HG03060 (cell line): ENCODE results near the gene CKAP4.
"Not testable (repeated sequence)": the region's sequence is repeated elsewhere in the genome, so short reads cannot be mapped to it uniquely, and the experiment has no call there.

Experiments
- ATAC-seq: cut with Tn5 transposase; IDR thresholded peaks from one replicate; pipeline ENCODE4 v1.9.1; 2021; ENCODE audit warnings: low read depth, moderate number of reproducible peaks; ENCODE audit not compliant: unreplicated experiment

Gene CKAP4, protein sequence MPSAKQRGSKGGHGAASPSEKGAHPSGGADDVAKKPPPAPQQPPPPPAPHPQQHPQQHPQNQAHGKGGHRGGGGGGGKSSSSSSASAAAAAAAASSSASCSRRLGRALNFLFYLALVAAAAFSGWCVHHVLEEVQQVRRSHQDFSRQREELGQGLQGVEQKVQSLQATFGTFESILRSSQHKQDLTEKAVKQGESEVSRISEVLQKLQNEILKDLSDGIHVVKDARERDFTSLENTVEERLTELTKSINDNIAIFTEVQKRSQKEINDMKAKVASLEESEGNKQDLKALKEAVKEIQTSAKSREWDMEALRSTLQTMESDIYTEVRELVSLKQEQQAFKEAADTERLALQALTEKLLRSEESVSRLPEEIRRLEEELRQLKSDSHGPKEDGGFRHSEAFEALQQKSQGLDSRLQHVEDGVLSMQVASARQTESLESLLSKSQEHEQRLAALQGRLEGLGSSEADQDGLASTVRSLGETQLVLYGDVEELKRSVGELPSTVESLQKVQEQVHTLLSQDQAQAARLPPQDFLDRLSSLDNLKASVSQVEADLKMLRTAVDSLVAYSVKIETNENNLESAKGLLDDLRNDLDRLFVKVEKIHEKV

DNA sequence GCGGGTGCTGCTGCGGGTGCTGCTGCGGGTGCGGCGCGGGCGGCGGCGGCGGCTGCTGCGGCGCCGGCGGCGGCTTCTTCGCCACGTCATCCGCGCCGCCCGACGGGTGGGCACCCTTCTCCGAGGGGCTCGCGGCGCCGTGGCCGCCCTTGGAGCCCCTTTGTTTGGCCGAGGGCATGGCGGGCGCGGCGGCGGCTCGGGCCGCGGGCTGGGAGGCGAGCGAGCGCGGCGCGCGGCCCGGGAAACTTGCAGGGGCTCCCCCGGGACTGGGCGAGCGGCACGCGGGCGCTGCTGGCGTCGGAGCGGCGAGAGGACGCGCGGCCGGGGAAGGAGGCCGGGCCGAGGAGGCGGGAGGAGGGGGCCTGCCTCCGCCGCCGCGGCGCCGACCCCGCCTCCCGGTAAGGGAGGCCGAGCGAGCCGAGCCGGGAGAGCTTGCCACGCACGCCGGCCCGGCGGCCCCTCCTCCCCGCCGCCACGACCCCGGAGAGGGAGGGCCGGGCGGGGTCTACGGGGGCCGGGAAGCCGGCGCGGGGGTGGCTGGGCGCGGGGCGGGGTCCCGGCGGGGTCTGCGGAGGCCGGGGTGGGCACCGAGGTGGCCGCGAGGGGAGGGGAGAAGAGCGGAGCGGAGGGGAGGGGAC lies at the start of gene CKAP4:
Gene CKAP4, minus strand, starts transcription at position 347 of the 638 bp plus-strand sequence. Its CDS starts 169 bp downstream, at position 178.
- no peak for ATAC-seq

DNA sequence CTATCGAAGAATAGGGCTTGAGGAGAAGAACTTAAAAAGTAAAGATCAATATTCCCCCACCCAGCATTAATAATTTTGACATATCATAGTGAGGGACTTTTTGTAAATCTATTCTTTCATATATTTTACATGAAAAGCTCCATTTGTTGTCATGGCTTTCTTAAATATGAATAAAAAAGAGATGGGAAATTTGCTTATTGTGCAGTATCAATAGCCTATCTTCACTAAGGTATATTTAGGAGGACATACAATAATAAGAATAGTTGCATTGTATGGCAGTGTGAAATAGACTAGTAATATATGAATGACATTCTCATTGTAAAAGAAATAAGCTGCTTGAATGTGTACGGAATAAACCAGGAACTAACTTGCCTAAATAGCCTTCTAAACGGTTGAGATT lies 49.3 kb upstream of the CKAP4 start:
- ATAC-seq: no peak

DNA sequence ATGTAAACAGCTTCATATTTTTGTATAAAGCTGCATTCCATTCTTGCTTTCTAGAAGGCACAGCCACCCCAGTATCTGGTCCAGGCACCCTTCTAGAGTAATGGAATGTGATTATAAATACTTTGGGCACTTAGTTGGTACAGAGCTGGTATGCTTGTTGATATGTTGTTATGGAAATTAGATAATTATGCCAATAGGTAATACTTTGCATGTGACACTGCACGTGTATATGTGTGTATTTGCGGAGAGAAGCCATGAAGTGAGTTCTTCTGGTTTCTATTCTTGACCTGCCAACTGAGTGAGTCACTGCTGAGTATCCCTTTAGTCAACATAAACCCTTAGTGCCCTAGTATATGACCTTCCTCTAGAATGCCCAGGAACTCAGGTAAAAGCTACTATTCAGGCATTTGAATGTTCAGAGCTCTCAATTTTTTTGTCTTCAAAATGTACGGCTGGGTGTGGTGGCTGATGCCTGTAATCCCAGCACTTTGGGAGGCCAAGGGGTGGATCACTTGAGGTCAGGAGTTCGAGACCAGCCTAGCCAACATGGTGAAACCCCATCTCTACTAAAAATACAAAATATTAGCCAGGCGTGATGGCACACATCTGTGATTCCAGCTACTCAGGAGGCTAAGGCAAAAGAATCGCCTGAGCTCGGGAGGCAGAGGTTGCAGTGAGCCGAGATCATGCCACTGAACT lies 48.5 kb upstream of the CKAP4 start:
- ATAC-seq: no peak

DNA sequence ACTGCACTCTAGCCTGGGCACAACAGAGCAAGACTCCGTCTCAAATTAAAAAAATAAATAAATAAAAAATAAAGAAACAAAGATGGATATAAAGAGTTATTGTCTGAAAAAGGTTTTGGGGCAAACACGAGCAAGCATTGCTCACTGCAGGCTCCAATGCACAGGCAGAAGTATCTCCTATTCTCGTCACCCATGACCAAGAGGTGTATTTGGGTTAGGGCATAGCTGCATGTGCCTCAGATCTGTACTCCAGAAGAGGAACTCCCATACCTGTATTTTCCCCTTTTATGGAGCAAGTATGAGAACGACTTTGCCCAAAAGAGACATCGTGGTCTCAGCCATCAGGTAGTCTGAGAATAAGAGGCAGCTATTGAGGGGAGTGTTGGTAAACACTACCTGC lies 44.5 kb upstream of the CKAP4 start:
- ATAC-seq: no peak

DNA sequence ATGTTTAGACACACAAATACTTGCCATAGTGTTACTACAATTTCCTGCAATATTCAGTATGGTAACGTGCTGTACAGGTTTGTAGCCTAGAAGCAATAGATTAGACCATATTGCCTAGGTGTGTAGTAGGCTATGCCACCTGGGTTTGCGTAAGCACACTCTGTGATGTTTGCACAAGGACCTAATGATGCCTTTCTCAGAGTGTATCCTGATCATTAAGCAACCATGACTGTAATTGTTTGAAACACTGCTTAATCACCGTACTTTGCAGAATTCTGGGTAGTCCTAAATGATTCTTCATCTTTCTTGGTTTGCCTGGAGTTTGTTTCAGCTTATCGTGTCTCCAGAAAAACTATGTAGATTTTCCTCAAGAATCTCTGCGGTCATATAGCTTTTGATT lies 43.5 kb upstream of the CKAP4 start:
- no peak for ATAC-seq

DNA sequence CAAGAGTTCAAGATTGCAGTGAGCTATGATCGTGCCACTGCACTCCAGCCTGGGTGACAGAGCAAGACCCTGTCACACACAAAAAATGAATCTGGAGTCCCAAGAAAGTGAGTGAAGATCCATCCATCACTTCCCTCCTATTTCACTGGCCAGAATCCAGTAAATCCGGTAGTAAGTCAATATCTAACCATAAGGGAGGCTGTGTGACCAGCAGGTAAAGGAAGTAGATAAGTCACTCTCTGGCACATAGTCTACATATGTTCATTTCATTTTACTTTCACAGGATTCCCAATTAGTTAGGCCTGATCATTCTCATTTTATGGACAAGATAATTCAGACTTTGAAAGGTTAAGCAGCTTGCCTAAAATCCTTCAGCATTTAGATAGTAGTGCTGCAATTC lies 42.8 kb upstream of the CKAP4 start:
- no peak for ATAC-seq

DNA sequence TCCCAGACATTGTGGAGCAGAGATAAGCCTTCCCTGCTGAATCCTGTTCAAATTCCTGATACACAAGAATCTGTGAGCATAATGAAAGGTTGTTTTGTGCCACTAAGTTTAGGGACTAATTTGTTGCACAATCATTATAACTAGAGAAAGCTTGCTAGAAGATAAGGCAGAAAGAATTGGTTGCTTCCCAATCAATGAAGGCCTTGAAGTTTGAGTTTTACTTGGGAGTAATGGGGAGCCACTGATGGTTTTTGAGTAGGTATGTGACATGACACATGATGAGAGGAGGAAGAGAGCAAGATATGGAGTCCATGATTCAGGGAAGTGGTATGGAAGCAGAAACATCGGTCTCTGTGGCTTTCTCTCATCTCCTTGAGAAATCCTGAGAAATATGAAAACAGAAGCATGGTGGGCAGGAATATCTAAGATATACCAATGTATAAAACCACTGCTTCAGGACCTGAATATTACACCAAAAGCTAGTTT lies 41.4 kb upstream of the CKAP4 start:
- no peak for ATAC-seq

DNA sequence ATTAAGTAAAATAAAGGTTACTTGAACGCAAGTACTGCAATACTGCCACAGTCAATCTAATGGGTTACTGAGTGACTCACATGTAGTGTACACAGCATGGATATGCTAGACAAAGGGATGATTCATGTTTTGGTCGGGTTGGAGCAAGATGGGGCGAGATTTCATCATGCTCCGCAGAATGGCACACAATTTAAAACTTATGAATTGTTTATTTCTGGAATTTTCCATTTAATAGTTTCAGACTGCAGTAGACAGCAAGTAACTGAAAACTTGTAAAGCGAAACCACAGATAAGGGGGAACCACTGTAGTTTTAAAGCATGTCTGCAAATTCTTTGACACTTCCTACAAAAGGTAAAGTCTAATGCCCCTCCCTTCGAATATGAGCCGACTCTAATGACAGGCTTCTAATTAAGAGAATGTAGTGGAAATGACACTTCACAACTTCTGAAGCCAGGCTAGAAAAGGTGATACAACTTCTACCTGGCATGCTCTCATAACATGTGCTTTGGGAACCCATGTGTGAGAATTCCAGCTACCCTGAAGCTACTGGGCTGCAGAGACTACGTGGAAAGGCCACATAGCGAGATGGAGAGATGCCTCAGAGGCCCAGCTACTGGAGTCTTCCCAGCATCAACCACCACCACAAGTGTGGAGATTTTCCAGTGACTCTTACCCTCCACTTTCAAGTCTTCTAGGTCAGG lies 40.8 kb upstream of the CKAP4 start:
- ATAC-seq: no peak

DNA sequence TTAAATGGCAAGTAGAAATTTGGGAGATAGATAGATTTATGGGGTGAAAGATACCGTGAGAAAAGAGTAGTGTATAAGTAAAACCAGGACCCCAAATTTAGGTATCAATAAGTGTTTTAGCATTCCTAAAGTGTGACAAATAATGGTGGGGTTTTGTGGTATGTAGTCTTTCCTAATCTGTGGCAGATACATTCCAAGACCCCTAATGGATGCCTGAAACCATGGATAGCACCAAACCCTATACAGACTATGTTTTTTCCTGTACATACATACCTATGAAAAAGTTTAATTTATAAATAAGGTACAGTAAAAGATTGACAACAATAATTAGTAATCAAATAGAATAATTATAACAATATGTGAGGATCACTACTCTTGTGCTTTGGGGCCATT lies 40.3 kb upstream of the CKAP4 start:
- no peak for ATAC-seq

DNA sequence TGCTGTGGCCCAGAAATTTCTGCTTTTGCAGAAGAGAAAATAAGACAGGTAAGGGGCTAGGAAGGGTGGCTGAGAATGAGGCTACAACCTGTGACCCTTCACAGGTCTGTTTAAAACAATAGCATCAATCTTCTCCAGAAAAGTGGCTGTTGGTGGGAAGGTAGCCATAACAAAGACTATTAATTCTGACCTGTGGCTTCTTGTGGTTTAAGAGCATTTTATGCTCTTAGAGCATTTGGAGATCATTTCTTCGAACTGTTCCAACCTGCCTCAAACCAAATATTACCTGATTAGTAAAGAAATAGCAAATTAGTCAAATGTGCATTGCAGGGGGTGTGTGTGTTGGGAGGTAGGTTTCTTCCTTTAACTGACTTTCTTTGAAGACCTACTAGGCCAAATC lies 39.5 kb upstream of the CKAP4 start:
- no peak for ATAC-seq

DNA sequence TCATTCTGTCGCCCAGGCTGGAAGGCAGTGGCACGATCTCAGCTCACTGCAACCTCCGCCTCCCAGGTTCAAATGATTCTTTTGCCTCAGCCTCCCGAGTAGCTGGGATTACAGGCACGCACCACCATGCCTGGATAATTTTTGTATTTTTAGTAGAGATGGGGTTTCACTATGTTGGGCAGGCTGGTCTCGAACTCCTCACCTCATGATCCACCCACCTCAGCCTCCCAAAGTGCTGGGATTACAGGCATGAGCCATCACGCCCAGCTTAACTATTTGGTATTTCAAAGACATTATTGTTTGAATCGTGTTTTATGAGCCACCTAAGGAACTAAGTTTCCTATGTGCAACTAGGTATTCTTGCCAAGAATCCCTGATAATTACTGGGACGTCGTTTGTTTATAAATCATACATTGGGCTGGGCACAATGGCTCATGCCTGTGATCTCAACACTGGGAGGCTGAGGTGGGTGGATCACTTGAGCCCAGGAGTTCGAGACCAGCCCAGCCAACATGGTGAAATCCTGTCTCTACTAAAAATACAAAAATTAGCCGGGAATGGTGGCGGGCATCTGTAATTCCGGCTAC lies 38.8 kb upstream of the CKAP4 start:
- ATAC-seq: not testable (repeated sequence)

DNA sequence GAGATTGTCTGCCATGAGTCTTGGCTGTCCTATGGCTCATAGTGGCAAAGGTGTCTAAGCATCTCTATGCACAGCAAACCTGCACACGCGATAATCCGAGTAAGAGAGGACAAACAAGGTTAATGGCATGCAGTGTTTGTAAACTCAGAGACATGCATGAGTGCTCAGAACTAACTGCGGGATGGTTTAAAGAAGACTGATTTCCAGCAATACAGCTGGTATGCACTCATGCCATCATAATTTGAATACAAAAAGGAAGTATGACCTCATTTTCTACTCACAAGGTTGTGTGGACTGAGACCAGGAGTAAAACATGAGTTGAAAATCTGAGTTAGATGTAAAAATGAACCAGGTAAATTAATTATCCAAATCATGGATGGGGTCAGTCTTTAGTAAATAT lies 38.2 kb upstream of the CKAP4 start:
- ATAC-seq: no peak

DNA sequence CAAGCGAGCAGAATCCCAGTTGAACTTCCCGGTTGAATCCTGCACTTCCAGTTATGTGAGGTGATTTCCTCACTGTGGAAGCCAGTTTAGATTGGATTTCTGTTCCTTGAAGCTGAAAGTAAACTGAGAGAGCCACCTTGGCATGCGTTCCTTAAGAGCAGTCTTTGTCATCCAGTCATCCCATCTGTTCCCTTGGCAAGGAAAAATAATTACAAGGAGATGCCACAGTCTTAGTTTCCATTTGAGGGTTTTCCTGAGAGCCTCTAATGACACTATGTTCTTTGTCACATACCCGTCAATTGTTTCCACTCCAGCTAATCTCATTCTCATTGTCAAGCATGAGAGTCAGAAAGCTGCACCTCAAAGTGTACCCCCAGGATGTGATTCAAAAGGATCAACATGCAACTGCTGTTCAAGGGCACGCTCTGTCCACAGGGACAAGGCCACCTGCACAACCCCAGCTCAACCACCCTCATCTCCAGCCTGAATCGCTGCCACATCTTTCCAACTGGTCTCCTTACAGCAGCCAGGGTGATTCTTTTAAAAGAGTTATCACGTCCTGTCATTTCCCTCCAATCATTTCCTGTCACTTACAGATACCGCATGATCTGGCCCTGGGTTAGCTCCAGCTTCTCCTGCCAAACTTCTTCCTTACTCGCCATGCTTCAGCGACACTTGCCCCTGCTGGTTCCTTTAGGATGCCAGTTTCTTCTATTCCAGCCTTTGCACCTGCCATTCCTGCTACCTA lies 36.7 kb upstream of the CKAP4 start:
- no peak for ATAC-seq

DNA sequence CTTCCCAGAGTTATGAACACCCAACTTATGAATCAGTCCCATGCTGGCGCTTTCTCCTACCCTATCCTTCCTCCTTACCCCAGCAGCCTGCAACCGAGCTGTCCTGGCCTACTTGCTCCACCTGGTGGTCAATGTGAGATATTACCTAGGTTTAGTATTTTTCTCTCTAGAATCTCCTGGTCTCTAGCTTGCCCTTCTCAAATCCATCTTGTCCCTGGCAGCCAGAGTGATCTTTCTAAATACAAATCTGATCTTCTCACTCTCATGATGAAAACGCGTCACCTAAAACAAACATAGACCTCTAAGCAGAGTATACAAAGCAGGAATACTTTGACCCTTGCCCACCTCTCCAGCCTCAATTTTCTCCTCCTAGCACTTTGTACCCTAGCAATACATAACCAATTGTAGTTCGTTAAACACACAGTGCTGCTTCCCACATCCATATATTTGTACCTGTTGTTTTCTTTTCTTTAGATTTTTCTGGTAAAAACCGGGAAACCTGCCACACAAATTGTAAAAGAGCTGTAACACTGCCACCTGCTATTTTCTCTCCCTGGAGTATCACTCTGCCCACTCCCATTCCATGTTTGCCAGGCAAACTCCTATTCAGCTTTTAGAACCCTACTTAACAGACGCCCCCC lies 34.8 kb upstream of the CKAP4 start:
- ATAC-seq: peak; percentile 52

DNA sequence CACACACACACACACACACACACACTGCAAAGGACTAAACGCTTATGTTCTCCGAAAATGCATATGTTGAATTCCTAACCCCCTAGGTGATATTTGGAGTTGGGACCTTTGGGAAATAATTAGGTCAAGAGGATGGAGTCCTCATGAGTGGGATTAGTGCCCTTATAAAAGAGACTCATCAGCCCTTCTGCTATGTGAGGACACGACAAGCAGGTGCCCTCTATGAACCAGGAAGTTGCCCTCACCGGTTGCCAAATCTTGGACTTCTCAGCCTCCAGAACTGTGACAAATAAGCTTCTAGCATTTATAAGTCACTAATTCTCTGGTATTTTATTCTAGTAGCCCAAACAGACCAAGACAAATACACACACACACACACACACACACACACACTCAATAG lies 34.0 kb upstream of the CKAP4 start:
- ATAC-seq: no peak

DNA sequence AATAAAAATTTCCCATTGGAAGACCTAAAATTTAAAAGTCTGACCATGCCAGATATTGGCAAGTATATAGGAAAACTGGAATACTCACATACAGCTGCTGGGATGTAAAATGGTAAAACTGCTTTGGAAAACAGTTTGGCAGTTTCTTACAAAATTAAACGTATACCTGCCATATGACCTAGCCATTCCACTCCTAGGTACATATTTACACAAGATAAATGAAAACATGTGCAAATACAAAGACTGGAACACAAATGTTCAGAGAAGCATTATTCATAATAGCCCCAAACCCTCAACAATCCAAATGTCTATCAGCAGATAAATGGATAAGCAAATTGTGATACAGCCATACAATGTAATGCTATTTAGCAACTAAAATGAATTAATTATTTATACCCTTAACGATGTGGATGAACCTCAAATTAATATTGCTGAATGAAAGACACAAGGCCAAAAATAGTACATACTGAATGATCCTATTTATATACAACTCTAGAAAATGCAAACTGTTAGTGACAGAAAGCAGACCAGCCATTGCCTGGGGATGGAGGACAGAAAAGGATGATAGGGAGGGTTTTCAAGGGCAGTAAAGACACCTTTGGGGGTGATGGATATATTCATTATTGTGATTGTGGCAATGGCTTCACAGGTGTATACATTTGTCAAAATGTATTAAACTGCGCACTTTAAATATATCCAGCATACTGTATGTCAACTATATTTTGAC lies 33.4 kb upstream of the CKAP4 start:
- ATAC-seq: no peak

DNA sequence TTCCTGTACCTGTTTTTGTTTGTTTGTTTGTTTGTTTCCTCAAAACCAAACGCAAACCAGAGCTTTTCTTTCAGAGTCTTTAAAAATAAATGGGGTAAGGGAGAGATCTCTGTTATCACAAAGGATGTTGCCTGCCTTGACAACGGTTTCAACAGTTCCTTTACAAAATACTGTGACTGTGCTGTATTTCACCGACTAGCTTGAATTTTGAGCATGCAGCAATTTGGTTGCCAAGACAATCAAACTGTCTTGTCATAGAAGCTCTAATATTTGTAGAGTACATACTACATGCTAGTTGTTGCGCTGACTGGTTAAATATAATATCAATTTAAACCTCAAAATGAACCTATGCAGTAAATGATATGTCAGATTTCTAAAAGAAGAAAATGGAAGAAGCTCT lies 32.3 kb upstream of the CKAP4 start:
- ATAC-seq: no peak

DNA sequence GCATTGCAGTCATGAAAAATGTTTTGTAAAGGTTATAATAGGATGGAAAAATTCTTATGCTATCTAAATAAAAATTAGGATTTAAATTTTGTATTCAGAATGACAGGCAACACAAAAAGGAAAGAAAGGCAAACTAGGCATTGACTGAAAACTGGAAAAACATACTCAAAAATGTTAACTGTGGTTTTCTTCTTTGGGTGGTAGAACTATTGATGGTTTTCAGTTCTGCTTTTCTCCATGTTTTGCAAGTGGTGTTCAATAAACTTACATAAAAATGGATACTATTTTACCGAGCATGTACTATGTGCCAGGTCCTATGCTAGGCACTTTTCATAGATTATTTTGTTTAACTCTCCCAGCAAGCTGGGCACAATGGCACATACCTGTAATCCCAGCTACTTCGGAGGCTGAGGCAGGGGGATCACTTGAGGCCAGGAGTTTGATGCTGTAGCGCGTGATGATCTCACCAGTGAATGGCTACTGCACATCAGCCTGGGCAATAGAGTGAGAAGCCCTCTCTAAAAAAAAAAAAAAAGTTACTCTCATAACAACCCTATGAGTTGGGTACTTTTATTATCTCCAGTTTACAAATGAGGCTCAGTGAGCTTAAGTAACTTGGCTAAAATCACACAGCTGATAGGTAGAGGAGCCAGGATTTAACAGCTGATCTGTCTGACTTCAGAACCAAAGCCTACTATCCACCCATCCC lies 28.4 kb upstream of the CKAP4 start:
- peak; percentile 74 for ATAC-seq
